ENCODE data around the gene ULK2. TPM values are rescaled to one million over a fixed set of nuclear protein-coding genes. Genes with fewer than 3 reads are reported as not detected.

ULK2 gene
- total RNA-seq, 2 donors from 2014 or later, result 3.5 to 7.0 TPM

DNA sequence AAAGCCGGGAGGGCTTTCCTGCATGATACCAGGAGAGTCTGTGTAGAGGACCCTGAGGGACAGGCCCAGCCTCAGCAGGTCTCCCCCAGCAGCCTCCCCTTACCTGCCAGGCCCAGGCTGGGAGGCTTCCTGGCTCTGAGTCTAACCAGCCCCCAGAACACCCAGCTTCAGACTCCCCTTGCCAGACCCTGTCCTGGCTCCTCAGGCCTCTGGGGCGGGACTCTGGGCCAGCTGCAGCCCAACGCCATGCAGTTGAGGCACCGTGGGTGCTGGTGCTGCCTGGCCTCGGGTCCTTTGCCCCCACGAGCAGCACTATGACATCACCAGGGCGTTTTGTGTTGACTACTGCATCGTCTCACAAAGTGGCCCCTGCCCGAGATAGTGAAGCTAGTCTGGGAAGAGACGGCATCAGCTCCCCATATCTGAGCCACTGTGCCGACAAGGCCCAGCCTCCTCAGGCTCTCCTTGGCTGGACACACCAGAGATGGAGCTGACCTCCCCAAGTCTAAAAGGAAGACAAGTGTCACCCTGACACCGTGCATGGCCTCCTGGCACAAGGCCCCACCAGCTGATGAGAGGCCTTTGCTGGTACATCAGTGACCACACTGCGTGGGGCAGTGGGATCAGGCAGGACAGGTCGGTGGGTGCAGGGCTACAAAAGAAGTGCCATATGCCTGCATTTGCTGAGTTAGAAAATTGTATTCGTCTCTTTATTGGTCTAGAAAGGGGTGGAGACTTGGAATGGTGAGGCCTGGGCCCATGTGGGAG is 130.2 kb downstream of the ULK2 start:
- Histone ChIP-seq H3K36me3 (no peaks in the 10 kb centered on the region), H3K9me3 (no peaks in the 10 kb centered on the region), H3K9ac (ENCODE audit: low read depth in 2 of 2, low read length in 2 of 2) (no peak overlapping the region), H3K27me3 (no peaks in the 10 kb centered on the region), H3K4me1 (peaks cover 3% of the 10 kb centered on the region), H3K27ac (no peak overlapping the region), H3K4me3 (no peak overlapping the region)
- TF ChIP-seq, protein P1, sequence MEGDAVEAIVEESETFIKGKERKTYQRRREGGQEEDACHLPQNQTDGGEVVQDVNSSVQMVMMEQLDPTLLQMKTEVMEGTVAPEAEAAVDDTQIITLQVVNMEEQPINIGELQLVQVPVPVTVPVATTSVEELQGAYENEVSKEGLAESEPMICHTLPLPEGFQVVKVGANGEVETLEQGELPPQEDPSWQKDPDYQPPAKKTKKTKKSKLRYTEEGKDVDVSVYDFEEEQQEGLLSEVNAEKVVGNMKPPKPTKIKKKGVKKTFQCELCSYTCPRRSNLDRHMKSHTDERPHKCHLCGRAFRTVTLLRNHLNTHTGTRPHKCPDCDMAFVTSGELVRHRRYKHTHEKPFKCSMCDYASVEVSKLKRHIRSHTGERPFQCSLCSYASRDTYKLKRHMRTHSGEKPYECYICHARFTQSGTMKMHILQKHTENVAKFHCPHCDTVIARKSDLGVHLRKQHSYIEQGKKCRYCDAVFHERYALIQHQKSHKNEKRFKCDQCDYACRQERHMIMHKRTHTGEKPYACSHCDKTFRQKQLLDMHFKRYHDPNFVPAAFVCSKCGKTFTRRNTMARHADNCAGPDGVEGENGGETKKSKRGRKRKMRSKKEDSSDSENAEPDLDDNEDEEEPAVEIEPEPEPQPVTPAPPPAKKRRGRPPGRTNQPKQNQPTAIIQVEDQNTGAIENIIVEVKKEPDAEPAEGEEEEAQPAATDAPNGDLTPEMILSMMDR (IDR thresholded peaks at IDR 0.05), result no peak
- no peak for DNase-seq
- intact Hi-C loops (cut with DNase I), result no loop called here

DNA sequence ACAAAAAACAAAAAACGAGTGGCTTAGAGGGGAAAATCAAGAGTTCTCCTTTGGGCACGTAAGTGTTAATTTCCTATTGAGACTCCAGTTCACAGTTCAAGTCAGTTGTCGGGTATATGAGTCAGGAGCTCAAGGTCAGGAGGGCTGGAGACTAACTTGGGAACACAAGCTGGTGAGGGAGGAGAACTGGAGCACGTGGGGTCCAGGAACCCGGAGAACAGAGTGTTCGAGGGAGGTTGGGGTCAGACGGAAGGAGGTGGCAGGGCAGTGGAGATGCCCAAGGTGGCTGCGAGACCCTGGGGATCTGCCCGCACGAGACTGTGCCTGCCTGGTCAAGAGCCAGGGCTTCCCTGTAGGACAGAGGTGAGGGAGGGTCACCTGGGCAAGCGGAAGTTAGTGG is 131.7 kb downstream of the ULK2 start:
- Histone ChIP-seq H3K9me3 (no peaks in the 10 kb centered on the region), H3K4me3 (no peak overlapping the region), H3K4me1 (peaks cover 3% of the 10 kb centered on the region), H3K36me3 (no peaks in the 10 kb centered on the region), H3K9ac (ENCODE audit: low read depth in 2 of 2, low read length in 2 of 2) (no peak overlapping the region), H3K27ac (no peak overlapping the region), H3K27me3 (no peaks in the 10 kb centered on the region)
- DNase-seq, result no peak
- intact Hi-C loops (cut with DNase I), result no loop called here
- TF ChIP-seq, protein P1 (IDR thresholded peaks at IDR 0.05), result no peak

DNA sequence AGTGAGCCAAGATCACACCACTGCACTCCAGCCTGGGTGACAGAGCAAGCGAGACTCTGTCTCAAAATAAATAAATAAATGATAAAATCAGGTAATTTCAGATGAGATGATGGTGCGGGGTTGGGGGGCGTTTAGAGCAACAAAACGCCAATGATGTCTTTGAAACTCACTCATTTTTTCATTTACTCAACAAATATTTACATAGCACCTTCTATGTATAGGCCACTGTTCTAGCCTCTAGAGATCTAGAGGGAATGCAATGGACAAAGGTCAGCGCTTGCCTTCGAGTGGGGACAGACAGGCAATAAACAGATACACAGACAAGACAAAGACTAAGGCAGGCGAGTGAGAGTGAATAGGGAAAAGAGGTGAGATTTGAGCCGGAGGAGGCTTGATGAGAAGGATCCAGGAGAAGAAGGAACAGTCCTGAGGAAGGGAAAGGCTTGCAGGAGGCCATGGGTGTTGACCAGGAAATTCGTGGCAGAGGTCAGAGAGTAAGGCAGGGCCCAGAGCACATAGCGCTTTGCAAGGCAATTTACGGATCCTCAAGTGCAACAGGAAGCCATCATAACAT is 133.7 kb downstream of the ULK2 start:
- Histone ChIP-seq H3K4me3 (no peak overlapping the region), H3K27ac (peak overlapping the region; percentile 69), H3K4me1 (peaks cover 3% of the 10 kb centered on the region), H3K27me3 (no peaks in the 10 kb centered on the region), H3K9me3 (no peaks in the 10 kb centered on the region), H3K36me3 (no peaks in the 10 kb centered on the region), H3K9ac (ENCODE audit: low read depth in 2 of 2, low read length in 2 of 2) (no peak overlapping the region)
- TF ChIP-seq, protein P1 (IDR thresholded peaks at IDR 0.05), result no peak
- intact Hi-C loops (cut with DNase I), result no loop called here
- DNase-seq, result peak; percentile 67

DNA sequence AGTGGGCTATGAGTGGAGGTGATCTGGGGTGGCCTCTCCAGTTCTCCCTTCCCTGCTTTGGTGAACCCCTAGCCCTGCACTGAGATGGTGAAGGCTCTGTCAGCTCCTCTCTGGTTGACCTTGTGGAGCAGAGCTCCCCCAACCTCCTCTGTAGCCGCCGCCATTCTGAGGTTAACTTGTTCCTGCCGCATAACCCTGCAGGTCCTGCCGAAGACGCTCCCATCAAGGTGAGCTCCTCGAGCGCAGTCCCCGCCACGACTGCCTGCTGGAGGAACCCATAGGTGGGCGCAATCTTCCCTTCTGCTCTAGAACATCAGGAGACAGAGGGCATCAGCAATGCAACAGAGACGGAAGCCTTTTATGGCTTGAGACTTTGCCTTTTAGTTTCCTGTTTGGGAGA is 136.1 kb downstream of the ULK2 start:
- Histone ChIP-seq H3K4me1 (peaks cover 12% of the 10 kb centered on the region), H3K36me3 (no peaks in the 10 kb centered on the region), H3K4me3 (no peak overlapping the region), H3K9me3 (no peaks in the 10 kb centered on the region), H3K27ac (no peak overlapping the region), H3K9ac (ENCODE audit: low read depth in 2 of 2, low read length in 2 of 2) (no peak overlapping the region), H3K27me3 (no peaks in the 10 kb centered on the region)
- TF ChIP-seq, protein P1 (IDR thresholded peaks at IDR 0.05), result no peak
- intact Hi-C loops (cut with DNase I), result no loop called here
- DNase-seq, result no peak

DNA sequence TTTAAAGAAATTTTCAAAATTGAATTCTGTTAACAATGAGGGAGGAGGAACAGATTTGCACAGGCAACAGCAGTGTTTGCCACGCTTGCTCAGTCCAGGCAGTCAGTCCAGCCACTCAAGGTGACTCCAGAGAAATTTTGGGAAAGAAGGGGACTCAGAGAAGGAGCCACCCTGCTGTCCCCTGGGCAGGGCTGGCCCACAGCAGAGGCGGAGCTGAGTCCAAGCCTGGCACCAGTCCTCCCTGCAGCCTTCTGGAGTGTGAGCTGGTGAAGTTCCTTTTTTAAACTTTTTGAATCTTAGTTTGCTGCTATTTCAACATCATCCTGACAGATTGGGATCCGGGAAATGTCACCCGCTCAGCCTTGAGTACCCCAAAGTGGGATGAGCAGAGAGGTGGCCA is 136.9 kb downstream of the ULK2 start:
- peaks cover 12% of the 10 kb centered on the region for H3K4me1 ChIP-seq
- H3K27me3 ChIP-seq, result no peaks in the 10 kb centered on the region
- TF ChIP-seq, protein P1 (IDR thresholded peaks at IDR 0.05), result no peak
- H3K9me3 ChIP-seq, result no peaks in the 10 kb centered on the region
- intact Hi-C loops (cut with DNase I), result no loop called here
- H3K27ac ChIP-seq, result no peak overlapping the region
- no peaks in the 10 kb centered on the region for H3K36me3 ChIP-seq
- no peak overlapping the region for H3K4me3 ChIP-seq
- no peak overlapping the region for H3K9ac ChIP-seq (ENCODE audit: low read depth in 2 of 2, low read length in 2 of 2)
- no peak for DNase-seq

All from colonic mucosa (tissue), 4 donors.